Measurements from ENCODE around the gene TSNAXIP1. TPM values are rescaled to one million over a fixed set of nuclear protein-coding genes. Genes with fewer than 3 reads are reported as not detected.

The TSNAXIP1 gene
- total and polyA plus RNA-seq, 12 donors = 0.72 to 18.7 (median 2.3) TPM

DNA sequence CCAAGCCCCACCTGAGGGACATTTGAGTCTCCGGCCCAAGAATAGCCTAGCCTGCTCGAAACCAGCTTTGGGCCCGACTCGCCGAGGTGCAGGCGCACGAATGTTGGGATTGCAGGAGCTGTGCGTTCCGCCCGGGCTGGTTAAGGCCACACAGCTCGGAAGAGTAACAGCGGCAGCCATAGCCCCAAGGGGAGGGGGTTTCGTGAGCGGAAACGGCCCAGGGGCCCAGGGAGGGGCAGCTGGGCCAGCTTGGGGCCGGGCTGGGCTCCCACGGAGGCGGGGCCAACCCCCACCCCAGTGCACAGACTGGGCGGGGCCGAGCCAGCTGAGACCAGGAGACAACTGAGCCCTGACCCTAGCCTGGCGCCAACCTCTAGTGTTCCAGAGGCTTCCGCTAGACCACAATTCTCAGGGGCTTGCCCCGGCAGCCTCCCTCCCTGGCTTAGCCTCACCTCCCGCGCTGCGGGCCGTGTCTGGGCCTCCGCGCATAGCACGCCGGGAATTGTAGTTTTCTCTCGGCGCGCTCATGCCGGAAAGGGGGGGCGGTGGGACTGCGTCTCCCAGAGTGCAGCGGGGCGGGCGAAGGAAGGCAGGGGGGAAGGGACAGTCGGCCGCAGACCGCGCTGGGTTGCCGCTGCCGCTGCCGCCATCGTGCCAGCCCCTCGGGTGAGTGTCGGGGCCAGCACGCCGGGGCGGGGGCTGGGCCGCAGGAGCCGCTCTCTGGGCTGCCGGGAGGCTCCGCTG lies 39.8 kb downstream of the TSNAXIP1 start, which contains the start of gene NUTF2:
Gene NUTF2, plus strand, starts transcription at position 614 of the 744 bp plus-strand sequence. CDS start 18,198 bp downstream, outside the sequence.
- DNase-seq = peak; percentile 94 to 98 (median 96)
- Histone ChIP-seq H3K27ac (peak within 1 kb of the TSS; percentile 29 to 95 (median 90)), H3K9me3 (replicated peaks in 1 of 3) (no peaks in the 10 kb centered on the region), H3K4me1 (replicated peaks in 1 of 2) (peaks cover 34 to 52% of the 10 kb centered on the region in 2 donors), H3K27me3 (no peaks in the 10 kb centered on the region), H3K4me3 (peak within 1 kb of the TSS; percentile 60 to 85 (median 83)), H3K36me3 (replicated peaks in 1 of 2) (no peaks in the 10 kb centered on the region)
- WGBS, 4 donors = 0 to 1% (median 0%) methylated on average over 16 to 57 of the region's 57 CpGs
- TF ChIP-seq POLR2A (IDR thresholded peaks at IDR 0.05) = peak in 1 of 2 donors; percentile 62
- TF ChIP-seq, protein P1, sequence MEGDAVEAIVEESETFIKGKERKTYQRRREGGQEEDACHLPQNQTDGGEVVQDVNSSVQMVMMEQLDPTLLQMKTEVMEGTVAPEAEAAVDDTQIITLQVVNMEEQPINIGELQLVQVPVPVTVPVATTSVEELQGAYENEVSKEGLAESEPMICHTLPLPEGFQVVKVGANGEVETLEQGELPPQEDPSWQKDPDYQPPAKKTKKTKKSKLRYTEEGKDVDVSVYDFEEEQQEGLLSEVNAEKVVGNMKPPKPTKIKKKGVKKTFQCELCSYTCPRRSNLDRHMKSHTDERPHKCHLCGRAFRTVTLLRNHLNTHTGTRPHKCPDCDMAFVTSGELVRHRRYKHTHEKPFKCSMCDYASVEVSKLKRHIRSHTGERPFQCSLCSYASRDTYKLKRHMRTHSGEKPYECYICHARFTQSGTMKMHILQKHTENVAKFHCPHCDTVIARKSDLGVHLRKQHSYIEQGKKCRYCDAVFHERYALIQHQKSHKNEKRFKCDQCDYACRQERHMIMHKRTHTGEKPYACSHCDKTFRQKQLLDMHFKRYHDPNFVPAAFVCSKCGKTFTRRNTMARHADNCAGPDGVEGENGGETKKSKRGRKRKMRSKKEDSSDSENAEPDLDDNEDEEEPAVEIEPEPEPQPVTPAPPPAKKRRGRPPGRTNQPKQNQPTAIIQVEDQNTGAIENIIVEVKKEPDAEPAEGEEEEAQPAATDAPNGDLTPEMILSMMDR (IDR thresholded peaks at IDR 0.05) = no peak
- intact Hi-C loops (cut with DNase I) = no loop called here

DNA sequence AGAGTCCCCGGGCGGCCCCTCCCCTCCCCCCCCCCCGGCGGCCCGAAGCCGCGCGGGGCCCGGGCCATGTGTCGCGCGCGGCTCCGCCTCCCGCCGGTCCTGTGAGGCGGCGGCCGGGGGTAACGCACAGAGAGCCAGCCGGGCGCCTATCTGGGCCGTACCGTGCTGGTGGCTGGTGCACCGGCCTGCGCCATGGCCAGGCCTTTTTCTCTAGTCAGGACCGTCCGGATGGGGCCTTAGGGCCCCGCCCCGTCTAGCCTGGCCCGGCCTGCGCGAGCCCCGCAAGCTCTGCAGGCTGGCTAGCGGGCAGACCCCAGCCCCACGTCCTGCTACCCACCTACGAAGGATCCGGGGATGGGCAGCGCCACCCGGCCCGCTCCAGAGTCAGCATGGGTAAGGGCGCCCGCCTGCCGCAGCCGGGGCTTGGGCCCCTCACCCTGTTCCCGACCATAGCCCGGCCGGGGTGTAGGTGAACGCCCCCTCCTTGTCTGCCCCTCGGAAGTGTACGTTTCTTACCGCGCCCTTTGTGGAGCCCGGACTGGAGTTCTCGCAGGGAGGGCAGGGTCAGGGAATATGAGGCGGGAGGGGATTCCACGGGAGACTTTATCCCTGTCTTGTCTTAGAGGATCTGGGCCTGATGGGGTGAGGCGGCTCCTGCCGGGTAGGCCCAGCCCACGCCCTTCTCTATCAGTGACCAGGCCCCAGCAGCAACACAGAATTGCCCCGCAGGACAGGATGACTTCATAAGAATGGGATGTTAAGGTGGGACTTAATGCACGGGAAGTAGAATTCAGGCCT lies 40.6 kb downstream of the TSNAXIP1 start, which contains the start of gene CENPT:
Gene CENPT, minus strand, starts transcription at position 630 of the 798 bp plus-strand sequence. CDS start 13,834 bp downstream, outside the sequence.
- Histone ChIP-seq H3K4me3 (peak within 1 kb of the TSS; percentile 60 to 85 (median 83)), H3K9me3 (replicated peaks in 1 of 3) (no peaks in the 10 kb centered on the region), H3K36me3 (replicated peaks in 1 of 2) (no peaks in the 10 kb centered on the region), H3K27ac (peak within 1 kb of the TSS; percentile 29 to 95 (median 90)), H3K27me3 (no peaks in the 10 kb centered on the region), H3K4me1 (replicated peaks in 1 of 2) (peaks cover 32 to 50% of the 10 kb centered on the region in 2 donors)
- 0 to 1% (median 0%) methylated on average over 9 to 61 of the region's 62 CpGs; no CpG with 5 or more reads in 1 of the 4 donors for WGBS, 4 donors
- TF ChIP-seq, protein P1 (IDR thresholded peaks at IDR 0.05) = peak in 1 of 6 experiments; percentile 15
- TF ChIP-seq POLR2A (IDR thresholded peaks at IDR 0.05) = peak in 1 of 2 donors; percentile 39
- peak in 6 of 7 donors; percentile 29 to 82 (median 70) for DNase-seq
- intact Hi-C loops (cut with DNase I) = no loop called here

DNA sequence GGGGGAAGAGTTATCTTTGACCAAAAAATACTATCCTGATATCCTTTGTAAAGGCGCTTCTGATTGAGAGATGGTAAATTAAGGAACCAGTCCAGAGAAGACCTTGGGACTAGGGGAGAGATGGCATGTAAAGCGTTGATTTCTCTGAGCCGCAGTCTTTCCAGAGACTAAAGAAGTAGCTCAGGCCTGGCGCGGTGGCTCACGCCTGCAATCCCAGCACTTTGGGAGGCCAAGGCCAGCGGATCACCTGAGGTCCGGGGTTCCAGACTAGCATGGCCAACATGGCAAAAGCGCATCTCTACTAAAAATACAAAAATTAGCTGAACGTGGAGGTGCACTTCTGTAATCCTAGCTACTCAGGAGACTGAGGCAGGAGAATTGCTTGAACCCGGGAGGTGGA lies 41.4 kb downstream of the TSNAXIP1 start:
- WGBS, 4 donors = 71 to 81% (median 74%) methylated on average over 11 of the region's 11 CpGs
- Histone ChIP-seq H3K36me3 (replicated peaks in 1 of 2) (no peaks in the 10 kb centered on the region), H3K27ac (peak overlapping the region in 1 of 5 donors; percentile 95), H3K4me1 (replicated peaks in 1 of 2) (peaks cover 28 to 49% of the 10 kb centered on the region in 2 donors), H3K4me3 (peak overlapping the region in 2 of 4 donors; percentile 82 to 85), H3K27me3 (no peaks in the 10 kb centered on the region), H3K9me3 (replicated peaks in 1 of 3) (no peaks in the 10 kb centered on the region)
- no peak for TF ChIP-seq POLR2A (IDR thresholded peaks at IDR 0.05)
- TF ChIP-seq, protein P1 (IDR thresholded peaks at IDR 0.05) = no peak
- intact Hi-C loops (cut with DNase I) = no loop called here
- DNase-seq = no peak

DNA sequence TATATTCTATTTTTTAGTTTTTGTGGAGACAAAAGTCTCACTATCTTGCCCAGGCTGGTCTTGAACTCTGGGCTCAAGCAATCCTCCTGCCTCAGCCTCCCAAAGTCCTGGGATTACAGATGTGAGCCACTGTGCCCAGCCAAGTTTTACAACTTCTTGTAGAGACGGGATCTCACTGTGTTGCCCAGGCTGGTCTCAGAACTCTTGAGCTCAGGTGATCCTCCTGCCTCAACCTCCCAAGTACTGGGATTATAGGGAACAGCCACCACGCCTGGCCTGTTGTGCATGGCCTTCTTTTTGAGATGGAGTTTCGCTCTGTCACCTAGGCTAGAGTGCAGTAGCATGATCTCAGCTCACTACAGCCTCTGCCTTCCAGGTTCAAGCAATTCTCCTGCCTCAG lies 47.0 kb downstream of the TSNAXIP1 start:
- 94 to 98% (median 96%) methylated on average over 2 to 3 of the region's 3 CpGs for WGBS, 4 donors
- Histone ChIP-seq H3K4me1 (replicated peaks in 1 of 2) (peaks cover 30 to 31% of the 10 kb centered on the region in 2 donors), H3K4me3 (no peak overlapping the region), H3K36me3 (replicated peaks in 1 of 2) (no peaks in the 10 kb centered on the region), H3K27me3 (no peaks in the 10 kb centered on the region), H3K9me3 (replicated peaks in 1 of 3) (no peaks in the 10 kb centered on the region), H3K27ac (no peak overlapping the region)
- intact Hi-C loops (cut with DNase I) = no loop called here
- no peak for TF ChIP-seq POLR2A (IDR thresholded peaks at IDR 0.05)
- TF ChIP-seq, protein P1 (IDR thresholded peaks at IDR 0.05) = no peak
- no peak for DNase-seq
